Activated naive CD8-positive, alpha-beta T cell treated with anti-CD3 and anti-CD28 coated beads, Interleukin-2, amount 10 ng/mL, durations not matched to agents 7 days and 5 days (primary cell): ENCODE data around the gene ALG9. TPM values are rescaled to one million over a fixed set of nuclear protein-coding genes. Genes with fewer than 3 reads are reported as not detected.
"Not testable (repeated sequence)": the region's sequence is repeated elsewhere in the genome, so short reads cannot be mapped to it uniquely, and the experiment has no call there.

ENCODE experiments used
- ATAC-seq: fragments of 150-1000 bp; cut with Tn5 transposase; one replicate; pipeline ENCODE4 v1.10.0; 2021; ENCODE audit warnings: low read depth, moderate library complexity
- POLR2A ChIA-PET: fragments of 350-600 bp; sonication (Branson Sonifier 250); formaldehyde crosslinking; loops from one replicate; lab custom pipeline; 2021; ENCODE audit warnings: antibody characterized with exemption; lab: Charles Lee
- DNase-seq: peaks from one replicate; pipeline ENCODE4 v3.0.0; 2021
- H3K27ac Mint-ChIP-seq: one replicate; pipeline ENCODE4 v1.8.0; 2022; ENCODE audit warnings: mild to moderate bottlenecking, mixed read lengths
- H3K27me3 Mint-ChIP-seq: one replicate; pipeline ENCODE4 v1.8.0; 2022; ENCODE audit warnings: mild to moderate bottlenecking, moderate library complexity, mixed read lengths
- H3K36me3 Mint-ChIP-seq: one replicate; pipeline ENCODE4 v1.8.0; 2021; ENCODE audit warnings: mild to moderate bottlenecking, mixed read lengths
- H3K4me1 Mint-ChIP-seq: one replicate; pipeline ENCODE4 v1.8.0; 2021; ENCODE audit warnings: mixed read lengths
- H3K4me3 Mint-ChIP-seq: one replicate; pipeline ENCODE4 v1.8.0; 2022; ENCODE audit warnings: mild to moderate bottlenecking, moderate library complexity, mixed read lengths
- H3K9me3 Mint-ChIP-seq: one replicate; pipeline ENCODE4 v1.8.0; 2021; ENCODE audit warnings: mixed read lengths
- total RNA-seq, 2 experiments: library from RNA; stranded (reverse); gene quantifications; one replicate each; pipeline ENCODE4 v1.2.3, GENCODE V29; 2021

Gene ALG9
- total RNA-seq, 2 experiments from 2014 or later: 26.8 to 28.8 TPM

GRCh38 chr11:111909378-111909777 lies 38.0 kb upstream of the ALG9 start:
- H3K9me3 Mint-ChIP-seq: no peaks in the 10 kb centered on the region
- DNase-seq: no peak
- H3K27ac Mint-ChIP-seq: no peak overlapping the region
- no peak for ATAC-seq
- H3K4me1 Mint-ChIP-seq: no peaks in the 10 kb centered on the region
- POLR2A ChIA-PET: interaction anchor here (0.6 kb wide), 1 partner anchor 194 kb away, joined by 7 read pairs; no protein-coding TSS in a partner anchor
- H3K27me3 Mint-ChIP-seq: peaks cover 42% of the 10 kb centered on the region
- H3K4me3 Mint-ChIP-seq: no peak overlapping the region
- peaks cover 3% of the 10 kb centered on the region for H3K36me3 Mint-ChIP-seq

- H3K4me1 Mint-ChIP-seq: no peaks in the 10 kb centered on the region
- H3K27me3 Mint-ChIP-seq: peaks cover 37% of the 10 kb centered on the region
- H3K36me3 Mint-ChIP-seq: peaks cover 3% of the 10 kb centered on the region
- POLR2A ChIA-PET: interaction anchor here (0.6 kb wide), 1 partner anchor 193 kb away, joined by 7 read pairs; no protein-coding TSS in a partner anchor
- H3K27ac Mint-ChIP-seq: no peak overlapping the region
- ATAC-seq (no peak), DNase-seq (no peak)
- no peaks in the 10 kb centered on the region for H3K9me3 Mint-ChIP-seq
- no peak overlapping the region for H3K4me3 Mint-ChIP-seq
These were observed 37.4 kb upstream of the ALG9 start for GRCh38 chr11:111908639-111909305.

GRCh38 chr11:111906680-111907079 lies 35.3 kb upstream of the ALG9 start:
- H3K36me3 Mint-ChIP-seq: peaks cover 3% of the 10 kb centered on the region
- H3K4me3 Mint-ChIP-seq: no peak overlapping the region
- ATAC-seq (no peak), DNase-seq (no peak)
- no peaks in the 10 kb centered on the region for H3K4me1 Mint-ChIP-seq
- H3K27me3 Mint-ChIP-seq: peaks cover 21% of the 10 kb centered on the region
- no peaks in the 10 kb centered on the region for H3K9me3 Mint-ChIP-seq
- H3K27ac Mint-ChIP-seq: no peak overlapping the region
- POLR2A ChIA-PET: no interaction called here

- H3K4me3 Mint-ChIP-seq: no peak overlapping the region
- POLR2A ChIA-PET: no interaction called here
- H3K27ac Mint-ChIP-seq: no peak overlapping the region
- peaks cover 3% of the 10 kb centered on the region for H3K36me3 Mint-ChIP-seq
- no peak for ATAC-seq
- peaks cover 8% of the 10 kb centered on the region for H3K27me3 Mint-ChIP-seq
- no peaks in the 10 kb centered on the region for H3K9me3 Mint-ChIP-seq
- H3K4me1 Mint-ChIP-seq: no peaks in the 10 kb centered on the region
- no peak for DNase-seq
These were observed 34.0 kb upstream of the ALG9 start for GRCh38 chr11:111905411-111905810.

- POLR2A ChIA-PET: no interaction called here
- Mint-ChIP-seq H3K27ac (no peak overlapping the region), H3K4me3 (no peak overlapping the region), H3K27me3 (no peaks in the 10 kb centered on the region), H3K9me3 (no peaks in the 10 kb centered on the region), H3K4me1 (no peaks in the 10 kb centered on the region), H3K36me3 (no peaks in the 10 kb centered on the region)
- ATAC-seq (no peak), DNase-seq (no peak)
These were observed 15.5 kb upstream of the ALG9 start for GRCh38 chr11:111886844-111887243.

GRCh38 chr11:111886032-111886431 lies 14.7 kb upstream of the ALG9 start:
- POLR2A ChIA-PET: interaction anchor here (0.6 kb wide), 1 partner anchor 14 kb away, joined by 4 read pairs; no protein-coding TSS in a partner anchor
- ATAC-seq (no peak), DNase-seq (no peak)
- Mint-ChIP-seq H3K36me3 (no peaks in the 10 kb centered on the region), H3K27me3 (no peaks in the 10 kb centered on the region), H3K4me3 (no peak overlapping the region), H3K4me1 (no peaks in the 10 kb centered on the region), H3K27ac (no peak overlapping the region), H3K9me3 (no peaks in the 10 kb centered on the region)

- not testable (repeated sequence) for H3K36me3 Mint-ChIP-seq, H3K27ac Mint-ChIP-seq, DNase-seq, ATAC-seq, H3K27me3 Mint-ChIP-seq, H3K9me3 Mint-ChIP-seq, H3K4me3 Mint-ChIP-seq, H3K4me1 Mint-ChIP-seq
- POLR2A ChIA-PET: interaction anchor here (0.7 kb wide), 1 partner anchor 380 kb away, joined by 4 read pairs; no protein-coding TSS in a partner anchor
These were observed 13.7 kb upstream of the ALG9 start for GRCh38 chr11:111885053-111885452.

- Mint-ChIP-seq H3K4me3 (no peak overlapping the region), H3K27ac (no peak overlapping the region), H3K36me3 (no peaks in the 10 kb centered on the region), H3K4me1 (peaks cover 14% of the 10 kb centered on the region), H3K27me3 (no peaks in the 10 kb centered on the region), H3K9me3 (no peaks in the 10 kb centered on the region)
- ATAC-seq: no peak
- DNase-seq: no peak
- POLR2A ChIA-PET: no interaction called here
These were observed 10.8 kb upstream of the ALG9 start for GRCh38 chr11:111882202-111882601.

GRCh38 chr11:111879637-111879960 lies 8.2 kb upstream of the ALG9 start:
- POLR2A ChIA-PET: interaction anchor here (0.7 to 2.7 kb wide), 3 partner anchors 8 to 52 kb away, joined by 3 to 8 read pairs (median 8); partner anchors contain the start of gene ALG9
- H3K27ac Mint-ChIP-seq: peak overlapping the region; percentile 100
- no peaks in the 10 kb centered on the region for H3K9me3 Mint-ChIP-seq
- peaks cover 3% of the 10 kb centered on the region for H3K36me3 Mint-ChIP-seq
- H3K4me3 Mint-ChIP-seq: peak overlapping the region; percentile 97
- no peaks in the 10 kb centered on the region for H3K27me3 Mint-ChIP-seq
- ATAC-seq (peak; percentile 3), DNase-seq (peak; percentile 30)
- H3K4me1 Mint-ChIP-seq: peaks cover 14% of the 10 kb centered on the region

- peak; percentile 93 for DNase-seq
- Mint-ChIP-seq H3K9me3 (no peaks in the 10 kb centered on the region), H3K27ac (peak within 1 kb of the TSS; percentile 100), H3K4me1 (peaks cover 14% of the 10 kb centered on the region), H3K36me3 (peaks cover 3% of the 10 kb centered on the region), H3K4me3 (peak within 1 kb of the TSS; percentile 97), H3K27me3 (no peaks in the 10 kb centered on the region)
- peak; percentile 94 for ATAC-seq
- POLR2A ChIA-PET: interaction anchor here (1.0 to 2.7 kb wide), 3 partner anchors 8 to 57 kb away, joined by 3 to 8 read pairs (median 8); partner anchors contain the start of gene ALG9
These were observed 7.7 kb upstream of the ALG9 start, which contains the start of the genes CFAP68 and FDXACB1 for GRCh38 chr11:111878849-111879636. Gene CFAP68, plus strand, starts transcription at chr11:111879541. Its CDS starts 20 bp downstream, at chr11:111879561. Gene FDXACB1, minus strand, starts transcription at chr11:111879165. Its CDS starts 33 bp downstream, at chr11:111879132.

GRCh38 chr11:111878385-111878848 lies 7.0 kb upstream of the ALG9 start:
- H3K36me3 Mint-ChIP-seq: peaks cover 3% of the 10 kb centered on the region
- POLR2A ChIA-PET: interaction anchor here (1.0 kb wide), 1 partner anchor 58 kb away, joined by 3 read pairs; no protein-coding TSS in a partner anchor

GRCh38 chr11:111871693-111872161 lies 346 bp upstream of the ALG9 start:
- POLR2A ChIA-PET: interaction anchor here (1.2 to 2.0 kb wide), 4 partner anchors 8 to 215 kb away, joined by 4 to 8 read pairs (median 8); partner anchors contain the start of genes CFAP68, SDHD and TIMM8B
- peaks cover 13% of the 10 kb centered on the region for H3K36me3 Mint-ChIP-seq
- no peaks in the 10 kb centered on the region for H3K9me3 Mint-ChIP-seq
- ATAC-seq (no peak), DNase-seq (no peak)
- peak overlapping the region; percentile 78 for H3K27ac Mint-ChIP-seq
- H3K4me3 Mint-ChIP-seq: peak overlapping the region; percentile 84
- H3K27me3 Mint-ChIP-seq: no peaks in the 10 kb centered on the region
- H3K4me1 Mint-ChIP-seq: peaks cover 14% of the 10 kb centered on the region

More at GRCh38 chr11:111878385-111878848, 7.0 kb upstream of the ALG9 start:
- H3K4me1 Mint-ChIP-seq: peaks cover 14% of the 10 kb centered on the region
- DNase-seq: no peak
- ATAC-seq: no peak
- no peaks in the 10 kb centered on the region for H3K9me3 Mint-ChIP-seq
- H3K4me3 Mint-ChIP-seq: peak overlapping the region; percentile 97
- H3K27me3 Mint-ChIP-seq: no peaks in the 10 kb centered on the region
- H3K27ac Mint-ChIP-seq: peak overlapping the region; percentile 100

- Mint-ChIP-seq H3K27ac (peak overlapping the region; percentile 78), H3K4me1 (peaks cover 16% of the 10 kb centered on the region), H3K36me3 (peaks cover 19% of the 10 kb centered on the region), H3K9me3 (no peaks in the 10 kb centered on the region), H3K4me3 (peak overlapping the region; percentile 84), H3K27me3 (no peaks in the 10 kb centered on the region)
- DNase-seq: no peak
- POLR2A ChIA-PET: interaction anchor here (1.2 to 2.0 kb wide), 5 partner anchors 9 to 216 kb away, joined by 4 to 8 read pairs (median 8); partner anchors contain the start of genes CFAP68, PPP2R1B, SDHD and TIMM8B
- peak; percentile 6 for ATAC-seq
These were observed 877 bp downstream of the ALG9 start for GRCh38 chr11:111870522-111870885.
